Neural crest cell (in vitro differentiated cells): Measurements from ENCODE around the gene MTRFR. TPM values are rescaled to one million over a fixed set of nuclear protein-coding genes. Genes with fewer than 3 reads are reported as not detected.

ENCODE experiments used
- DNase-seq: peaks from one replicate; pipeline ENCODE4 v3.0.0; 2021; ENCODE audit warnings: low read depth, mixed read lengths, low spot score
- H3K27ac Mint-ChIP-seq: one replicate; pipeline ENCODE4 v1.8.0; 2021; ENCODE audit warnings: mild to moderate bottlenecking, mixed read lengths; ENCODE audit not compliant: unreplicated experiment
- H3K27me3 Mint-ChIP-seq: 2 replicates; pipeline ENCODE4 v1.8.0; 2021; ENCODE audit warnings: low read depth, mild to moderate bottlenecking, mixed read lengths
- H3K36me3 Mint-ChIP-seq: 2 replicates; pipeline ENCODE4 v1.8.0; 2021; ENCODE audit warnings: low read depth, mild to moderate bottlenecking, mixed read lengths
- H3K4me1 Mint-ChIP-seq: 2 replicates; pipeline ENCODE4 v1.8.0; 2021; ENCODE audit warnings: mixed read lengths
- H3K4me3 Mint-ChIP-seq: one replicate; pipeline ENCODE4 v1.8.0; 2021; ENCODE audit warnings: mild to moderate bottlenecking, mixed read lengths
- H3K9me3 Mint-ChIP-seq: 2 replicates; pipeline ENCODE4 v1.8.0; 2021; ENCODE audit warnings: mixed read lengths
- total RNA-seq: library from RNA; stranded (reverse); gene quantifications from 2 replicates; pipeline ENCODE4 v1.2.1, GENCODE V29; 2021
- TF ChIP-seq, protein P1 (sequence below): fragments of 200-600 bp; sonication (generic); conservative IDR thresholded peaks from 2 replicates; pipeline ENCODE4 v1.5.0; 2021; ENCODE audit warnings: antibody characterized with exemption, mild to moderate bottlenecking

The MTRFR gene
- total RNA-seq, 1 donor from 2014 or later: 19.0 TPM

- Mint-ChIP-seq H3K27ac (no peak overlapping the region), H3K4me3 (no peak overlapping the region), H3K4me1 (no peaks in the 10 kb centered on the region), H3K27me3 (no peaks in the 10 kb centered on the region), H3K9me3 (no peaks in the 10 kb centered on the region), H3K36me3 (peaks cover 3% of the 10 kb centered on the region)
- DNase-seq: no peak
- TF ChIP-seq, protein P1, sequence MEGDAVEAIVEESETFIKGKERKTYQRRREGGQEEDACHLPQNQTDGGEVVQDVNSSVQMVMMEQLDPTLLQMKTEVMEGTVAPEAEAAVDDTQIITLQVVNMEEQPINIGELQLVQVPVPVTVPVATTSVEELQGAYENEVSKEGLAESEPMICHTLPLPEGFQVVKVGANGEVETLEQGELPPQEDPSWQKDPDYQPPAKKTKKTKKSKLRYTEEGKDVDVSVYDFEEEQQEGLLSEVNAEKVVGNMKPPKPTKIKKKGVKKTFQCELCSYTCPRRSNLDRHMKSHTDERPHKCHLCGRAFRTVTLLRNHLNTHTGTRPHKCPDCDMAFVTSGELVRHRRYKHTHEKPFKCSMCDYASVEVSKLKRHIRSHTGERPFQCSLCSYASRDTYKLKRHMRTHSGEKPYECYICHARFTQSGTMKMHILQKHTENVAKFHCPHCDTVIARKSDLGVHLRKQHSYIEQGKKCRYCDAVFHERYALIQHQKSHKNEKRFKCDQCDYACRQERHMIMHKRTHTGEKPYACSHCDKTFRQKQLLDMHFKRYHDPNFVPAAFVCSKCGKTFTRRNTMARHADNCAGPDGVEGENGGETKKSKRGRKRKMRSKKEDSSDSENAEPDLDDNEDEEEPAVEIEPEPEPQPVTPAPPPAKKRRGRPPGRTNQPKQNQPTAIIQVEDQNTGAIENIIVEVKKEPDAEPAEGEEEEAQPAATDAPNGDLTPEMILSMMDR: no peak
These were observed 55.6 kb downstream of the MTRFR start for GRCh38 chr12:123288751-123289346.

- Mint-ChIP-seq H3K27me3 (no peaks in the 10 kb centered on the region), H3K4me3 (no peak overlapping the region), H3K27ac (no peak overlapping the region), H3K4me1 (no peaks in the 10 kb centered on the region), H3K9me3 (no peaks in the 10 kb centered on the region), H3K36me3 (peaks cover 3% of the 10 kb centered on the region)
- TF ChIP-seq, protein P1: no peak
- no peak for DNase-seq
These were observed 56.7 kb downstream of the MTRFR start for GRCh38 chr12:123289911-123290310.

- peaks cover 11% of the 10 kb centered on the region for H3K36me3 Mint-ChIP-seq
- no peak overlapping the region for H3K27ac Mint-ChIP-seq
These were observed 60.0 kb downstream of the MTRFR start for GRCh38 chr12:123293178-123293760.

GRCh38 chr12:123305136-123305535, 71.9 kb downstream of the MTRFR start:
- DNase-seq: no peak
- H3K9me3 Mint-ChIP-seq: no peaks in the 10 kb centered on the region
- TF ChIP-seq, protein P1: no peak
- H3K27ac Mint-ChIP-seq: no peak overlapping the region
- H3K4me3 Mint-ChIP-seq: no peak overlapping the region
- H3K36me3 Mint-ChIP-seq: peaks cover 18% of the 10 kb centered on the region
- H3K4me1 Mint-ChIP-seq: no peaks in the 10 kb centered on the region
- H3K27me3 Mint-ChIP-seq: no peaks in the 10 kb centered on the region

More at GRCh38 chr12:123293178-123293760, 60.0 kb downstream of the MTRFR start:
- Mint-ChIP-seq H3K4me3 (no peak overlapping the region), H3K4me1 (no peaks in the 10 kb centered on the region), H3K27me3 (no peaks in the 10 kb centered on the region), H3K9me3 (no peaks in the 10 kb centered on the region)
- TF ChIP-seq, protein P1: no peak
- DNase-seq: no peak

DNA sequence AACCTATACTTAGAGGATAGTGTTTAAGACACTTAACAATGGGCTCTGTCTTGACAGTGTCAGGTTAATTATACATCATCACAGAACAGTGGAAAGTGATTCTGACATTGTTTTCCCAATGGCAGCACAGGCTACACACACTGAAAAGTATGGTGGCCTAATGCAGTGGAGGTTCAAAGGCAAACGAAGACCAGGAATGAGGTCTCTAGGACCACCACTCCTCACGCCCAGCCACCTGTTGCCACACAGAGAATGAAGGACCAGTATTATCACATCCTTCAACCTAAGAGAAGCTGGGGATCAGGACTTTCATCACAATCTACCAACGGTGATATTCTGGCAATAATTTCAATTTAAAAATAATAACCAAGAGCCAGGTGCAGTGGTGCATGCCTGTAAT, 73.0 kb downstream of the MTRFR start:
- TF ChIP-seq, protein P1: no peak
- H3K27me3 Mint-ChIP-seq: no peaks in the 10 kb centered on the region

More for the DNA sequence above, 73.0 kb downstream of the MTRFR start:
- Mint-ChIP-seq H3K36me3 (peaks cover 17% of the 10 kb centered on the region), H3K4me1 (no peaks in the 10 kb centered on the region), H3K27ac (no peak overlapping the region), H3K4me3 (no peak overlapping the region), H3K9me3 (no peaks in the 10 kb centered on the region)
- DNase-seq: no peak

Other genes with a start within 250 kb of the MTRFR start
- 7.2 and 9.5 TPM in 2 replicates for gene PITPNM2, start 82.3 kb upstream of the MTRFR start, total RNA-seq
- gene MPHOSPH9, start 295 bp upstream of the MTRFR start, total RNA-seq: 79.8 and 95.4 TPM in 2 replicates
- gene CDK2AP1, start 38.4 kb downstream of the MTRFR start, total RNA-seq: 223 and 234 TPM in 2 replicates
- gene SBNO1, start 131.4 kb downstream of the MTRFR start, total RNA-seq: 43.2 and 44.8 TPM in 2 replicates
- 55.1 and 57.5 TPM in 2 replicates for gene KMT5A, start 150.7 kb downstream of the MTRFR start, total RNA-seq
- 1.6 and 1.9 TPM in 2 replicates for gene RILPL2, start 203.2 kb downstream of the MTRFR start, total RNA-seq
- 21.3 and 25.1 TPM in 2 replicates for gene SNRNP35, start 224.7 kb downstream of the MTRFR start, total RNA-seq